Stimulated activated CD4-positive, alpha-beta T cell treated with anti-CD3 and anti-CD28 coated beads, TNF-alpha, amount 100 ng/mL, for 4 hours (primary cell): Measurements from ENCODE around the gene CENPX.

Experiments
- DNase-seq, 3 experiments: peaks; one replicate each; pipeline ENCODE4 v3.0.0-alpha.2; 2020; ENCODE audit warnings: low read depth in 3 of 3

CENPX gene

GRCh38 chr17:82023447-82024241 lies 966 bp upstream of the CENPX start:
- no peak for DNase-seq

- peak; percentile 99 to 100 (median 99) for DNase-seq
These were observed 336 bp upstream of the CENPX start, which contains the start of gene LRRC45 for GRCh38 chr17:82022981-82023446. LRRC45 (plus strand) TSS chr17:82023305; CDS start chr17:82023644, 339 bp downstream.

GRCh38 chr17:82021900-82022309 lies 773 bp downstream of the CENPX start:
- DNase-seq: no peak

- peak in 1 of 3 experiments; percentile 33 for DNase-seq
These were observed 1.4 kb downstream of the CENPX start for GRCh38 chr17:82021107-82021899.

- no peak for DNase-seq
These were observed 2.0 kb downstream of the CENPX start for GRCh38 chr17:82020572-82021106.

GRCh38 chr17:82019690-82020571 lies 2.7 kb downstream of the CENPX start:
- peak in 2 of 3 experiments; percentile 29 to 53 for DNase-seq

- no peak for DNase-seq
These were observed 3.5 kb downstream of the CENPX start for GRCh38 chr17:82018989-82019689.

- DNase-seq: no peak
These were observed 4.3 kb downstream of the CENPX start for GRCh38 chr17:82018152-82018988.

- DNase-seq: no peak
These were observed 5.0 kb downstream of the CENPX start for GRCh38 chr17:82017612-82018151.

GRCh38 chr17:82016875-82017459 lies 5.7 kb downstream of the CENPX start:
- no peak for DNase-seq

- DNase-seq: no peak
These were observed 6.4 kb downstream of the CENPX start for GRCh38 chr17:82016061-82016874.

- no peak for DNase-seq
These were observed 7.2 kb downstream of the CENPX start for GRCh38 chr17:82015311-82015971.

- no peak for DNase-seq
These were observed 7.7 kb downstream of the CENPX start for GRCh38 chr17:82014971-82015310.

- DNase-seq: no peak
These were observed 8.2 kb downstream of the CENPX start for GRCh38 chr17:82014432-82014831.

- no peak for DNase-seq
These were observed 8.8 kb downstream of the CENPX start for GRCh38 chr17:82013772-82014321.

GRCh38 chr17:82013341-82013740 lies 9.3 kb downstream of the CENPX start:
- DNase-seq: no peak

- DNase-seq: no peak
These were observed 9.9 kb downstream of the CENPX start for GRCh38 chr17:82012640-82013295.
